ENCODE results near the gene AUTS2.

AUTS2 gene

GRCh38 chr7:70068531-70068930 is 470.3 kb downstream of the AUTS2 start:
- no peak for TF ChIP-seq CTCF (IDR thresholded peaks at IDR 0.05; ENCODE audit: control insufficient read depth, extremely low read depth, insufficient read depth)
- no peak overlapping the region for H3K4me3 ChIP-seq (ENCODE audit: low read depth, low read length)
- DNase-seq (ENCODE audit: low read depth), result no peak

- H3K4me3 ChIP-seq (ENCODE audit: low read depth, low read length), result no peak overlapping the region
- no peak for TF ChIP-seq CTCF (IDR thresholded peaks at IDR 0.05; ENCODE audit: control insufficient read depth, extremely low read depth, insufficient read depth)
- no peak for DNase-seq (ENCODE audit: low read depth)
These were observed 471.7 kb downstream of the AUTS2 start for GRCh38 chr7:70069977-70070376.

- no peak for TF ChIP-seq CTCF (IDR thresholded peaks at IDR 0.05; ENCODE audit: control insufficient read depth, extremely low read depth, insufficient read depth)
- H3K4me3 ChIP-seq (ENCODE audit: low read depth, low read length), result no peak overlapping the region
- no peak for DNase-seq (ENCODE audit: low read depth)
These were observed 473.5 kb downstream of the AUTS2 start for GRCh38 chr7:70071766-70072165.

GRCh38 chr7:70072220-70072619 is 473.9 kb downstream of the AUTS2 start:
- H3K4me3 ChIP-seq (ENCODE audit: low read depth, low read length), result no peak overlapping the region
- DNase-seq (ENCODE audit: low read depth), result no peak
- no peak for TF ChIP-seq CTCF (IDR thresholded peaks at IDR 0.05; ENCODE audit: control insufficient read depth, extremely low read depth, insufficient read depth)

GRCh38 chr7:70076325-70076724 is 478.1 kb downstream of the AUTS2 start:
- no peak overlapping the region for H3K4me3 ChIP-seq (ENCODE audit: low read depth, low read length)

GRCh38 chr7:70082099-70082611 is 483.9 kb downstream of the AUTS2 start:
- no peak overlapping the region for H3K4me3 ChIP-seq (ENCODE audit: low read depth, low read length)
- DNase-seq (ENCODE audit: low read depth), result no peak
- TF ChIP-seq CTCF (IDR thresholded peaks at IDR 0.05; ENCODE audit: control insufficient read depth, extremely low read depth, insufficient read depth), result no peak

More at GRCh38 chr7:70076325-70076724, 478.1 kb downstream of the AUTS2 start:
- TF ChIP-seq CTCF (IDR thresholded peaks at IDR 0.05; ENCODE audit: control insufficient read depth, extremely low read depth, insufficient read depth), result no peak
- no peak for DNase-seq (ENCODE audit: low read depth)

GRCh38 chr7:70091362-70091761 is 493.1 kb downstream of the AUTS2 start:
- H3K4me3 ChIP-seq (ENCODE audit: low read depth, low read length), result no peak overlapping the region
- DNase-seq (ENCODE audit: low read depth), result peak; percentile 74
- no peak for TF ChIP-seq CTCF (IDR thresholded peaks at IDR 0.05; ENCODE audit: control insufficient read depth, extremely low read depth, insufficient read depth)

Data from LNCaP clone FGC (cell line).